Heart left ventricle (tissue), 13 donors: Measurements from ENCODE around the gene MAG.

Experiments
- POLR2A ChIP-seq, 2 donors: fragments of 450-650 bp; IDR thresholded peaks; one replicate each; pipeline ENCODE4 v1.6.1; 2017; ENCODE audit warnings: antibody characterized with exemption in 2 of 2, mild to moderate bottlenecking in 2 of 2, moderate library complexity in 2 of 2
- TF ChIP-seq, protein P1 (sequence below), 12 donors: fragments of 200-600 bp; sonication (generic) in 4 of 12; IDR thresholded peaks; one replicate each; pipeline versions ENCODE4 v1.5.0 to v1.8.0; 2018 to 2022; ENCODE audit warnings: antibody characterized with exemption in 12 of 12, mild to moderate bottlenecking in 5 of 12
- donor health status: ischemic (EF 13 %, LVEDD 7.1; RV severe dilation, severe dysfunction).
- donor health status: DM: no; HTN: yes; CAD: no.
- donor health status: DM: no; HTN: no; CAD: no.
- donor health status: ischemic (EF 25% LVEDD 6.9; RV normal size, moderate dysfunction).
- donor health status: ischemic (EF 25% LVEDD 5.7; RV mildly dilated, moderate dysfunction).
- donor health status: ischemic (EF 35%, LVEDD 5.7; RV mildly dilated, moderate dysfunction).
- donor health status: nonischemic (EF 11% LVEDD 7.7; RV severe dilation, severe dysfunction).
- donor health status: DM: yes; HTN: yes; CAD: no.
- donor health status: PGD.
- donor health status: ischemic (EF 29% LVEDD 5.4; RV normal size, mild dysfunction).
- donor health status: nonischemic (EF 23%, LVEDD 6.1; RV moderate dilation, normal function).

DNA sequence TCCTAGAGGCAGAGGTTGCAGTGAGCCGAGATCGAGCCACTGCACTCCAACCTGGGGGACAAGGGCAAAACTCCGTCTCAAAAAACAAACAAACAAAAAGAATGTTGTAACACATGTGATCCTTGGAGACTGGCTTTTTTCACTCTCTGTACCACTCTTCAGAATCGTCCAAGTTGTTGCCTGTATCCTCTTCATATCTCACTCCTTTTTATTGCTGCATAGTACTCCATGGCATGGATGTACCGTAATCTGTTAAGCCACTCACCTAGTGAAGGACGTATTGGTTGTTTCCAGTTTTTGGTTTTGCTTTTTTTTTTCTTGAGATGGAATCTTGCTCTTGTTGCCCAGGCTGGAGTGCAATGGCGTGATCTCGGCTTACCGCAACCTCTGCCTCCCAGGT, 30.1 kb downstream of the MAG start:
- TF ChIP-seq, protein P1, sequence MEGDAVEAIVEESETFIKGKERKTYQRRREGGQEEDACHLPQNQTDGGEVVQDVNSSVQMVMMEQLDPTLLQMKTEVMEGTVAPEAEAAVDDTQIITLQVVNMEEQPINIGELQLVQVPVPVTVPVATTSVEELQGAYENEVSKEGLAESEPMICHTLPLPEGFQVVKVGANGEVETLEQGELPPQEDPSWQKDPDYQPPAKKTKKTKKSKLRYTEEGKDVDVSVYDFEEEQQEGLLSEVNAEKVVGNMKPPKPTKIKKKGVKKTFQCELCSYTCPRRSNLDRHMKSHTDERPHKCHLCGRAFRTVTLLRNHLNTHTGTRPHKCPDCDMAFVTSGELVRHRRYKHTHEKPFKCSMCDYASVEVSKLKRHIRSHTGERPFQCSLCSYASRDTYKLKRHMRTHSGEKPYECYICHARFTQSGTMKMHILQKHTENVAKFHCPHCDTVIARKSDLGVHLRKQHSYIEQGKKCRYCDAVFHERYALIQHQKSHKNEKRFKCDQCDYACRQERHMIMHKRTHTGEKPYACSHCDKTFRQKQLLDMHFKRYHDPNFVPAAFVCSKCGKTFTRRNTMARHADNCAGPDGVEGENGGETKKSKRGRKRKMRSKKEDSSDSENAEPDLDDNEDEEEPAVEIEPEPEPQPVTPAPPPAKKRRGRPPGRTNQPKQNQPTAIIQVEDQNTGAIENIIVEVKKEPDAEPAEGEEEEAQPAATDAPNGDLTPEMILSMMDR (IDR thresholded peaks at IDR 0.05), result no peak
- no peak for TF ChIP-seq POLR2A (IDR thresholded peaks at IDR 0.05)
